H4 (cell line): ENCODE measurements around the gene RAPGEF2. TPM values are rescaled to one million over a fixed set of nuclear protein-coding genes. Genes with fewer than 3 reads are reported as not detected.
"Not testable (repeated sequence)": the region's sequence is repeated elsewhere in the genome, so short reads cannot be mapped to it uniquely, and the experiment has no call there.

Source experiments
- DNase-seq: peaks from one replicate; pipeline ENCODE4 v3.0.0-alpha.2; 2015; ENCODE audit warnings: low spot score
- total RNA-seq: library from RNA; depleted of rRNA; stranded (reverse); fragments of >200 nt; shearing (Covaris generic); gene quantifications from 2 replicates; pipeline ENCODE4 v1.2.3, GENCODE V29; 2014

RAPGEF2 gene
- total RNA-seq, 1 experiment from 2014 or later, result 17.5 TPM

GRCh38 chr4:159161436-159161835, 58.6 kb downstream of the RAPGEF2 start:
- not testable (repeated sequence) for DNase-seq

GRCh38 chr4:159162576-159162975, 59.7 kb downstream of the RAPGEF2 start:
- DNase-seq, result no peak

DNA sequence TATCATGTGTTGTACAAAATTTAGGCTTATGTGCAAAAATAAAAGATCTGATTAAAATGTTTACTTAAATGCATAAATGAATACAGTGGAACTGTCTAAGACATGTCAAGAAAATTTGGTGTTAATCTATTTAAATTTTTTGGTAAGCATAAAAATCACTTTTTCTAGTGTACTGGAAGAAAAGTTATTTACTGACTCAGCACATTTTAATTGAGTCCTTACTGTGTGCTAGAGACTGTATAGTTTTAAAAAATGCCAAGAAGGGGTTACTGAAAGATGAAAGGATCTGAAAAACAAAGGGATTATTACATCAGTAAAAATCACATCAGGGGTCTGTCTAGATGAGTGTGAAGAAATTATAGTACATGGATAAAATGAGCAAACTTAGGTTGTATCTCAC, 60.6 kb downstream of the RAPGEF2 start:
- DNase-seq, result no peak

GRCh38 chr4:159169404-159170302, 66.8 kb downstream of the RAPGEF2 start:
- DNase-seq, result no peak

GRCh38 chr4:159171287-159171686, 68.4 kb downstream of the RAPGEF2 start:
- DNase-seq, result no peak

GRCh38 chr4:159173886-159174285, 71.0 kb downstream of the RAPGEF2 start:
- DNase-seq, result no peak

DNA sequence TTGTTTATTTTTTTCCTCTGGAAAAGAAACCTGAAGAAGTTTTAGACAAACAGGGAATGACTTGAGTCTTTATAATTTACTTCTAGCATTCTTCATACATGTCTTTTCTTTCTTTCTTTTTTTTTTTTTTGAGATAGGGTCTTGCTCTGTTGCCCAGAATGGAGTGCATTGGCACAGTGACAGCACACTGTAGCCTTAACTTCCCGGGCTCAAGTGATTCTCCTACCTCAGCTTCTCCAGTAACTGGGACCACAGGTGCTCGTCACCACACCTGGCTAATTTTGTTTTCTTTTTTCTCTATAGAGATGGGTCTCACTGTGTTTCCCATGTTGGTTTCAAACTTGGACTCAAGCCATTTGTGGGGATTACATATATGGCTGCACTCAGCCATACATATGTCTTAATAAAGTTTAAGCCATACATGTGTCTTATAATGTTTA, 71.8 kb downstream of the RAPGEF2 start:
- no peak for DNase-seq

DNA sequence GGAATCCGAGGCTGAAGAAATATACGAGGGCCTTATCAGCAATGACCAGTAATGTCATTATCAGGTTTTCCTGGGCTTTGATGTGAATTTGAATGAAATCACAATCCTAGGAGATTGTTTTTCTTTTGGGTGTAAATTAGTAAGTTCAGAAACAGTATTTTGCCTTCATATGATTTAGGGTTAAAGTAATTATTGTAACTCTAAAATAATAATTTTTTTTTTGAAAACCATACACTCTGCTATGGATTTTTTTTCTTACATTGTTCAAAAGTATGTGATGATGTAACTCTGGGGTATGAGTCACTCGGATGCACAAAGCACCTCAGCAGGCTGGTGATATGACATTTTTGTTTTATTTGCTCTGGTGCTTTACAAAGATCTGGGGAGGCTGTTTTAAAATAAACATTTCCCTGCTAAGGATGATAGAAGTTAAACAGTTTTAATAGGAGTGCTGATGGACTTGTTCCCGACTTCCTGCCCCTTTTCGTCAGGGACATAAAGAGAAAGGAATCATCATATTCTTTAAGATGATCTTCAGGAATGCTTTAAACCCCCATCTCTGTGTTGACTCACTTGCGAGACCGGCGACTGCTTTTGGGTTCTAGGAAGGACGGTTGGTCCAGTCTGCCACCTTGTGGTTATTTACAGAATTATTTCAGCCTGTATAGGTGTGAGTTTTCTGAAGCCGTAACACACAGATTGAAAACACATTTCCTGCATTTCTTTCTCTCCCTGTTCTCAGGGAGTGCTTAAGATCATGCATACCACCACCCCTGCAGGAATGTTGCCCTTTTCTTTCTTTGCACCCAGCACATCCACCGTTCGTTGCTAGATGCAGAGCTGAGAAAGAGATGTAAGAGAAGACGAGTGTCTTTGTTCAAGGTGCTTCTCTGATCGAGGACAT, 72.5 kb downstream of the RAPGEF2 start:
- DNase-seq, result peak; percentile 91

DNA sequence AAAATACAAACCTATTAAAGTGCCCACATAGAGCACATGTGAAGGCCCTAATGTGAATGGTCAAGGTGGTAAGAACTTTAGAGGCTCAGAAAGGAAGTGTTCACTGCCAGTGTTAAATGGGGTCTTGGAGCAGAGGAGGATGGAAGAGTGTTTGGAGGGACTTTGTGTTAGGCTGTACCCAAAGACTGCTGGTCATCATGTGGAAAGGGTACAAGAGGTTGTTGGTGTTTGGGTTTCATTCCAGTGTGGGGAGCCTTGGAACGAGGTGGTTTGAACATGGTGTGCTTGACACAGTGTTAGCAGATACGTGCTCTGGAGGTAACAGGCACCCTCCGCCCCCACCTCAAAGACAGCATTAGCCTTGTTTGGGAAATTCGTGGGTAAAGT, 73.1 kb downstream of the RAPGEF2 start:
- no peak for DNase-seq

GRCh38 chr4:159177265-159178150, 74.6 kb downstream of the RAPGEF2 start:
- DNase-seq, result no peak

GRCh38 chr4:159178151-159178546, 75.3 kb downstream of the RAPGEF2 start:
- no peak for DNase-seq

DNA sequence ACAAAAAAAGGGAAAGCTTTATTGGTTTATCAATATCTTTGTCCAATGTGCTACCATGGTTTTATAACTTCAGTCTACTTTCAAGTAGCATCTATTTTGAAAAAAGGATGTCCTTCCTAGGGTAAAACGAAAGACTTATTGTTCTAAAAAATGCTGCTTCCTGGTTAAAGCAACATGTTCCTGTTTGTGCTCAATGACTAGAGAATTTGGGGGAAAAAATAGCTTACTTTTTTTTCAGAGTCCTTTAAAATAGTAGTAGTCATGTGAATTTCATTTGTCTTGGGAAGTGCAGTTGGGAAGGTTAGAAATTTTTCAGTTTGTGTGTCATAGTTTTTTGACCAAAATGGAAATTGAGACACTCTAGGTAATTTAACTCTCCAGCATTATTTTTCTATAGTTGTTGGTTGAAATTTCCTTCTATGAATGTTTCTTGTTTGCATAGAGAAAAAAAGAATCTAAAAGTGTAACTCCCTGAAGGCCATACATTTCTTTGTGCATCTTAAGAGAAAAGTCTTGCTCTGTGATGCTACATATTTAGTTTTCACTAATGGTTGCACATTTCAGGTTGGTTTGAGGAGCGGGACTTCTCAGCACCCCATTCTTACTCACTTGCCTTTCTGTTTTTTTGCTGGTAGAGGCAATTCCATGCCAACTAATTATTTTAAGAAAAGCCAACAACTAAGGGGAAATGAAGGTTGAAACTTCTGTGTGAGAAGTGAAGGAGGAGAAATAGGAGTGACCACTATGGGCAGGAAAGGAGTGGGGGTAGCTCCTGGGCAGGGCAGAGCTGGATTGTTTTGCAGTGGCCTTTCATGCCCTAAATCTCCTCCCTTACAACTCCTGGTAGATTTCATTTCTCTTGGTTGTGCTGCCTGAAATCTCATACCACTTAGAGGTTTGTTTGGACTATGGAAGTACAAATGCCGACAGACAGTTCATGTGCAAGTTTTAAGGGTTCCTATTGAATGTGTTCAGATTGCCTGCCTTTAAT, 76.4 kb downstream of the RAPGEF2 start:
- DNase-seq, result no peak

GRCh38 chr4:159183885-159184605, 81.2 kb downstream of the RAPGEF2 start:
- DNase-seq, result not testable (repeated sequence)

DNA sequence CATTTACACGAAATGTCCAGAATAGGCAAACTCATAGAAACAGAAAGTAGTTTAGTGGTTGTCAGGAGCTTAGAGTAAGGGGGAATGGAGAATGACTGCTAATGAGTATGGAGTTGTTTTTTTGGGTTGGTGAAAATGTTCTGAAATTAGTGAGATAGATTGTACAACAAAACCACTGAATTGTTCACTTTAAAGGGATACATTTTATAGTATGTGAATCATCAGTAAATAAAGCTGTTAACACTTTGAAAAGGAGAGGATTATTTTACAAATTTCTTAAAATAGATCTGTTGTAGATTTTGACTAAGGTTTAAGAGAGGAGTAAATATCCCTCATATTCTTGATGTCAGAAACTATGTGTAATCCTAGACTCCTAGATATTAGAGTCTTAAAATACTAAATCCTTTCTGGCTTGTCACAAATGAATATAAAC, 82.7 kb downstream of the RAPGEF2 start:
- DNase-seq, result no peak

DNA sequence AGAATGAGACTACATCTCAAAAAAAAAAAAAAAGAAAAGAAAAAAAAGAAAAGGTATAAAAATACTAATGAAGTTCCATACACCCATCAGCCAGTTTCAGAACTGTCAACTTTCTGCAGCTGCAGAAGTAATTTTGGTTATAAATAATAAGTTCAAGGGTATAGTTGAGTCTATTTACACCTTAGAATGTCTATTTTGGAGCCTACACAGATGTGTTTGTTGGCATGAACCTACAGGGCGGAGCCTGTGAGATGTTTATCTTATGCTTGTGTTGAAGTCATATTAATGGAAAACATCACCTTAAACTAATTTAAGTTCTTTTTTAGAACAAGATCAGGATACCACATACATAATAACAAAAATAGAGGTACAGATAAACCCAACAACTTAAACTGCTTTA, 85.8 kb downstream of the RAPGEF2 start:
- DNase-seq, result no peak

GRCh38 chr4:159190651-159191050, 87.8 kb downstream of the RAPGEF2 start:
- DNase-seq, result no peak

GRCh38 chr4:159191989-159192388, 89.1 kb downstream of the RAPGEF2 start:
- DNase-seq, result peak; percentile 83

GRCh38 chr4:159193046-159193620, 90.3 kb downstream of the RAPGEF2 start:
- no peak for DNase-seq

- no peak for DNase-seq
Measured at GRCh38 chr4:159195361-159195769, 92.5 kb downstream of the RAPGEF2 start.
